Measurements from ENCODE around the gene DRG1.

GRCh38 chr22:31349960-31350359 is 49.4 kb upstream of the DRG1 start:
- TF ChIP-seq CTCF (IDR thresholded peaks at IDR 0.05; ENCODE audit: low read depth, low read length) (no peak), EZH2phosphoT487 (IDR thresholded peaks at IDR 0.05; ENCODE audit: low read depth) (no peak)
